Heart left ventricle (tissue), 16 donors: Measurements from ENCODE around the gene PAK1. TPM values are rescaled to one million over a fixed set of nuclear protein-coding genes. Genes with fewer than 3 reads are reported as not detected.
A peak's percentile ranks its signal among the peaks of the same experiment; 100 is the strongest.
"Not testable (repeated sequence)": the region's sequence is repeated elsewhere in the genome, so short reads cannot be mapped to it uniquely, and the experiment has no call there.

Experiments used
- ATAC-seq, 4 donors: fragments of 200-7000 bp; cut with Tn5 transposase; one replicate each; pipeline ENCODE4 v1.9.1; 2020 to 2022; ENCODE audit warnings: moderate library complexity in 4 of 4, mild to moderate bottlenecking in 3 of 4, moderate number of reproducible peaks in 1 of 4
- DNase-seq, 5 donors: peaks; one replicate each; pipeline ENCODE4 v3.0.0-alpha.2; 2020
- H3K27ac ChIP-seq, 12 donors: fragments of 200-600 bp; sonication (generic) in 4 of 12; one replicate each; pipeline versions ENCODE4 v1.5.0 to v1.8.0; 2016 to 2022; ENCODE audit warnings: mild to moderate bottlenecking in 2 of 12
- H3K27me3 ChIP-seq, 9 donors: fragments of 200-600 bp; sonication (generic) in 2 of 9; one replicate each; pipeline versions ENCODE4 v1.5.1 to v1.8.0; 2016 to 2022; ENCODE audit warnings: mild to moderate bottlenecking in 3 of 9
- H3K36me3 ChIP-seq, 9 donors: fragments of 200-600 bp; sonication (generic) in 2 of 9; one replicate each; pipeline versions ENCODE4 v1.5.0 to v1.8.0; 2018 to 2022; ENCODE audit warnings: mild to moderate bottlenecking in 2 of 9
- H3K4me1 ChIP-seq, 12 donors: fragments of 200-600 bp; sonication (generic) in 4 of 12; one replicate each; pipeline versions ENCODE4 v1.5.0 to v1.8.0; 2016 to 2022; ENCODE audit warnings: mild to moderate bottlenecking in 3 of 12
- H3K4me3 ChIP-seq, 12 donors: fragments of 200-600 bp; sonication (generic) in 4 of 12; one replicate each; pipeline versions ENCODE4 v1.5.0 to v1.8.0; 2017 to 2022; ENCODE audit warnings: mild to moderate bottlenecking in 9 of 12, moderate library complexity in 4 of 12
- H3K9me3 ChIP-seq, 12 donors: fragments of 200-600 bp; sonication (generic) in 4 of 12; one replicate each; pipeline versions ENCODE4 v1.5.0 to v1.8.0; 2016 to 2022; ENCODE audit warnings: mild to moderate bottlenecking in 1 of 12
- POLR2A ChIP-seq, 2 donors: fragments of 450-650 bp; IDR thresholded peaks; one replicate each; pipeline ENCODE4 v1.6.1; 2017; ENCODE audit warnings: antibody characterized with exemption in 2 of 2, mild to moderate bottlenecking in 2 of 2, moderate library complexity in 2 of 2
- WGBS, 4 donors: extraction: QIAGEN DNeasy Blood & Tissue Kit in 2 of 4; methylation state at CpG; one replicate each; pipeline versions ENCODE4 v1.1.5 to v1.1.7; 2013 to 2018; 5-methylcytosine and 5-hydroxymethylcytosine counted together
- intact Hi-C, 10 donors: fragments of 100-400 bp; cut with DNase I; formaldehyde crosslinking; loops; one replicate each; pipeline versions ENCODE4 v1.11.1 to v1.14.2; 2022
- polyA plus RNA-seq, 2 donors: library from polyadenylated mRNA; stranded (reverse); fragments of 200-250 nt; gene quantifications; one replicate each; pipeline ENCODE4 v1.2.3, GENCODE V29; 2013
- total RNA-seq, 9 donors: library from RNA; depleted of rRNA in 2 of 9; stranded (reverse); fragments of >200 nt in 2 of 9; fragmentation: NEBNext Ultra II Directional in 3 of 9; extraction: Animal tissue kit (Norgen Biotek cat#: 25700) in 3 of 9; gene quantifications; one replicate each; pipeline versions ENCODE4 v1.1.0 to v1.2.4, GENCODE V29; 2016 to 2023
- TF ChIP-seq, protein P1 (sequence below), 12 donors: fragments of 200-600 bp; sonication (generic) in 4 of 12; IDR thresholded peaks; one replicate each; pipeline versions ENCODE4 v1.5.0 to v1.8.0; 2018 to 2022; ENCODE audit warnings: antibody characterized with exemption in 12 of 12, mild to moderate bottlenecking in 5 of 12
- donor health status: ischemic (EF 13 %, LVEDD 7.1; RV severe dilation, severe dysfunction).
- donor health status: healthy with polysubstance abuse.
- donor health status: DM: no; HTN: yes; CAD: no.
- donor health status: DM: no; HTN: no; CAD: no.
- donor health status: ischemic (EF 25% LVEDD 6.9; RV normal size, moderate dysfunction).
- donor health status: ischemic (EF 25% LVEDD 5.7; RV mildly dilated, moderate dysfunction).
- donor health status: healthy.
- donor health status: DM: yes; HTN: yes; CAD: no.
- donor health status: ischemic (EF 35%, LVEDD 5.7; RV mildly dilated, moderate dysfunction).
- donor health status: nonischemic (EF 11% LVEDD 7.7; RV severe dilation, severe dysfunction).
- donor health status: DM: yes; HTN: yes; CAD: no.
- donor health status: PGD.
- donor health status: ischemic (EF 29% LVEDD 5.4; RV normal size, mild dysfunction).
- donor health status: nonischemic (EF 23%, LVEDD 6.1; RV moderate dilation, normal function).

Gene PAK1
- total and polyA plus RNA-seq, 11 donors: 2.1 to 25.4 (median 5.9) TPM

DNA sequence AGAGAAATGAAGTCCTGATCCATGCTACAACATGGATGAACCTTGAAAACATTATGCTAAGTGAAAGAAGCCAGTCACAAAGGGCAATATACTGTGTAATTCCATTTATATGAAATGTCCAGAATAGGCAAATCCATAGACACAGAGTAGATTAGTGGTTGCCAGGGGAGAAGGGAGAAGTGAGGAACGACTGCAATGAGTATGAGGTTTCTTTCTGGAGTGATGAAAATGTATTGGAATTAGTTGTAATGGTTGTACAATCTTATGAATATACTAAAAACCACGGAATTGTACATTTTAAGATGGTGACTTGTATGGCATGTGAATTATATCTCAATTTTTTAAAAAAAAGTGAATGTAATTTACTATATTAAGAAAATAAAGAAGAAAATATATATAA lies 89.3 kb downstream of the PAK1 start:
- ATAC-seq: no peak
- peaks cover 0 to 12% (median 0%) of the 10 kb centered on the region in 9 donors for H3K36me3 ChIP-seq
- peaks cover 0 to 36% (median 9%) of the 10 kb centered on the region in 12 donors for H3K4me1 ChIP-seq
- WGBS, 4 donors: 43 to 93% (median 61%) methylated on average over 2 of the region's 2 CpGs
- no peaks in the 10 kb centered on the region for H3K27me3 ChIP-seq
- intact Hi-C loops: no loop called here
- no peak for TF ChIP-seq POLR2A (IDR thresholded peaks at IDR 0.05)
- TF ChIP-seq, protein P1, sequence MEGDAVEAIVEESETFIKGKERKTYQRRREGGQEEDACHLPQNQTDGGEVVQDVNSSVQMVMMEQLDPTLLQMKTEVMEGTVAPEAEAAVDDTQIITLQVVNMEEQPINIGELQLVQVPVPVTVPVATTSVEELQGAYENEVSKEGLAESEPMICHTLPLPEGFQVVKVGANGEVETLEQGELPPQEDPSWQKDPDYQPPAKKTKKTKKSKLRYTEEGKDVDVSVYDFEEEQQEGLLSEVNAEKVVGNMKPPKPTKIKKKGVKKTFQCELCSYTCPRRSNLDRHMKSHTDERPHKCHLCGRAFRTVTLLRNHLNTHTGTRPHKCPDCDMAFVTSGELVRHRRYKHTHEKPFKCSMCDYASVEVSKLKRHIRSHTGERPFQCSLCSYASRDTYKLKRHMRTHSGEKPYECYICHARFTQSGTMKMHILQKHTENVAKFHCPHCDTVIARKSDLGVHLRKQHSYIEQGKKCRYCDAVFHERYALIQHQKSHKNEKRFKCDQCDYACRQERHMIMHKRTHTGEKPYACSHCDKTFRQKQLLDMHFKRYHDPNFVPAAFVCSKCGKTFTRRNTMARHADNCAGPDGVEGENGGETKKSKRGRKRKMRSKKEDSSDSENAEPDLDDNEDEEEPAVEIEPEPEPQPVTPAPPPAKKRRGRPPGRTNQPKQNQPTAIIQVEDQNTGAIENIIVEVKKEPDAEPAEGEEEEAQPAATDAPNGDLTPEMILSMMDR (IDR thresholded peaks at IDR 0.05): no peak
- no peak overlapping the region for H3K4me3 ChIP-seq
- H3K27ac ChIP-seq: no peak overlapping the region
- no peak for DNase-seq
- H3K9me3 ChIP-seq: no peaks in the 10 kb centered on the region

DNA sequence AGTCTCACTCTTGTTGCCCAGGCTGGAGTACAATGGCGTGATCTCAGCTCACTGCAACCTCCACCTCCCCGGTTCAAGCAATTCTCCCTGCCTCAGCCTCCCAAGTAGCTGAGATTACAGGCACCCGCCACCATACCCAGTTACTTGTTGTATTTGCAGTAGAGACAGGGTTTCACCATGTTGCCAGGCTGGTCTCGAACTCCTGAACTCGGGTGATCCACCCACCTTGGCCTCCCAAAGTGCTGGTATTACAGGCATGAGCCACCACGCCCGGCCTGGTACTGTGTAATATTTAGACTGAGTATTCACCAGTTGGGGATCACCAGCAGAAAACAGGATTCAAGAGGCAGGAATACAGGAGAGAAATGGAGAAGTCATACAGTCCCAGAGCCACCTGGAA lies 90.5 kb downstream of the PAK1 start:
- H3K4me3 ChIP-seq, DNase-seq, ATAC-seq, H3K27me3 ChIP-seq, H3K9me3 ChIP-seq, H3K27ac ChIP-seq, intact Hi-C loops: not testable (repeated sequence)
- Histone ChIP-seq H3K36me3 (peaks cover 0 to 22% (median 0%) of the 10 kb centered on the region in 9 donors), H3K4me1 (peaks cover 0 to 36% (median 9%) of the 10 kb centered on the region in 12 donors)
- 94 to 96% (median 96%) methylated on average over 7 of the region's 7 CpGs for WGBS, 4 donors

DNA sequence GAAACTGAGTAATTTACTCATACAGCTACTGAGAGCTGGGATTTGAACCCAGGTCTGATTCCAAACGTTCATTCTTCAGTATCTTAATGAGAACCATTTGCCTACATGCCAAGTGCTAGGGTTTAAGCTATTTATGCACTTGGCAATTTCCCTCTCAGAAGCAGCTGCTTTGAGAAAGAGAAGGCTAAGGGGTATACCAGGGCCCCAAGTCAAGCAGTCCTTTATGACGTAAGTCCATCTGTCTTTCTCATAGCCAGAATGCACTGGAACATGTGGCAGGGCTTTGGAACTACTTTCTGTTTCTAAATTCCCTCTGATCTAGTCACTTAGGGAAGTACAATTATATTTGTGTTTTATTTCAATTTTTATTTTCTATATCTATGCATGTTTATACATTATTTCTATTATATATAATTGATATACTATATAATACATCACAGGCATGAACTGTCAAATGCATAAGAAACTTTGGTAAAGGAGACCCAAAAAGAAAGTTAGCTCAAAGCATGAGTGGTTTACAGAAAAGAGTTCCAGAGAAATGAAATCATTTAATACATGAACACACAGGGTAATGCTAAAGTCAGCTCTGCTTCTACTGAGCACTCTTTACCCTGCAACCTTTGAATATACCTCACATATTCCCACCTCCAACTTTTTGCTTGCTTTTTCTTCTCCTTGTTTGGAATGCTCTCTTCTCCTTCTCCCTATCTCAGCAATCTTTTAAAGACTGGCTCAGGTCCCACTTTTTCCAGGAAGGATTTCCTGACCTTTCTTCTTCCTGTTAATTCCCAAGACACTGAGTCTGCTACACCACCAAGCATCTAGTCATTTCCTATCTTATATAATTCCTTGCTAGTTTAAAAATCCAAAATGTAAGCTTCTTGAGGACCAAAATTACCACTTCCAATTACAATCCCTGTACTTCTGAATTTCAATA lies 91.9 kb downstream of the PAK1 start:
- Histone ChIP-seq H3K9me3 (no peaks in the 10 kb centered on the region), H3K4me3 (no peak overlapping the region), H3K27ac (peak overlapping the region in 7 of 12 donors; percentile 13 to 56 (median 31)), H3K27me3 (no peaks in the 10 kb centered on the region), H3K36me3 (peaks cover 0 to 22% (median 0%) of the 10 kb centered on the region in 9 donors), H3K4me1 (peaks cover 0 to 35% (median 9%) of the 10 kb centered on the region in 12 donors)
- DNase-seq: no peak
- intact Hi-C loops: no loop called here
- TF ChIP-seq, protein P1 (IDR thresholded peaks at IDR 0.05): no peak
- TF ChIP-seq POLR2A (IDR thresholded peaks at IDR 0.05): no peak
- WGBS, 4 donors: 34 to 45% (median 34%) methylated on average over 2 of the region's 2 CpGs
- ATAC-seq: peak in 2 of 4 donors; percentile 70 to 75

DNA sequence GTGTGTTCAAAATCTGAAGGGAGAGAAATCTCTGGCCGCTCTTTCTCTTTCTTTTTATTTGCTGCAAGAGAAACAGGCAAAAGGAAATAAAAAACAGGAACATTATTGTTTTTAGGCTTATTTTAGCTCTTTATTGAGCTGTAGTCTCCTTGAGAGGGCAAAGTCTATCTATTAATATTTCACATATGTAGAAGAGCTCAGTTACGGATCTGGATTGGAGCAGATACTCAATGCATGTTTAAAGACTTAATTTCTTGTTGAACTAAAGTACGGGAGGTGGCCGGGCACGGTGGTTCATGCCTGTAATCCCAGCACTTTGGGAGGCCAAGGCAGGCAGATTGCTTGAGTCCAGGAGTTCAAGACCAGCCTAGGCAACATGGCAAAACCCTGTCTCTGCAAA lies 94.0 kb downstream of the PAK1 start:
- Histone ChIP-seq H3K27me3 (no peaks in the 10 kb centered on the region), H3K9me3 (no peaks in the 10 kb centered on the region), H3K4me1 (peaks cover 0 to 18% (median 6%) of the 10 kb centered on the region in 12 donors), H3K4me3 (no peak overlapping the region), H3K27ac (no peak overlapping the region), H3K36me3 (peaks cover 0 to 22% (median 0%) of the 10 kb centered on the region in 9 donors)
- DNase-seq (no peak), ATAC-seq (no peak)
- WGBS, 4 donors: 79 to 93% (median 82%) methylated on average over 5 of the region's 5 CpGs
- intact Hi-C loops: no loop called here
- no peak for TF ChIP-seq POLR2A (IDR thresholded peaks at IDR 0.05)
- TF ChIP-seq, protein P1 (IDR thresholded peaks at IDR 0.05): no peak
